GM18907 (cell line): ENCODE data around the gene CT47C1.
A peak's percentile ranks its signal among the peaks of the same experiment; 100 is the strongest.
"Not testable (repeated sequence)": the region's sequence is repeated elsewhere in the genome, so short reads cannot be mapped to it uniquely, and the experiment has no call there.

ENCODE experiments used
- ATAC-seq: cut with Tn5 transposase; IDR thresholded peaks from one replicate; pipeline ENCODE4 v1.9.1; 2021; ENCODE audit warnings: mild to moderate bottlenecking, moderate library complexity; ENCODE audit not compliant: unreplicated experiment

CT47C1 gene

DNA sequence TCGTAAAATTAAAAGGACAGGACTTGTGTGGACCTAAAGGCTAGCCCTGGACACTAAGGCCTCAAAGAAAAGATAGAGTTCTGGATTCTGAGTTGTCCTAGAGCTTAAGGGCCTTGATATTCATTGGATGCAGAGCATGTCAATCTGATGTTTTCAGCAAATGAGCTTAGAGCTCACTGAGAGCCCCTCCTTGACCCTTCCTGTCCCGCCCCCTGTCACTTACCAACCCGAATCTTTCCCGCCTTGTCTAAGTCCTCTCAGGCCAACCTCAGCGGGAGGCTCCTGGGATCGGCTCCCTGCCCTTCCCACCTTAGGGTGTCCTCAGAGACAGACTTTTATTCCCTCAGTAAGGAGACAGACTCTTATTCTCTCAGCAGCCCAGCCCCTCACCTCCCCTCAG is at the start of gene CT47C1:
Gene CT47C1 (plus strand): TSS at position 250 of the 400 bp plus-strand sequence. CDS start 233 bp downstream, outside the sequence.
- ATAC-seq: no peak

DNA sequence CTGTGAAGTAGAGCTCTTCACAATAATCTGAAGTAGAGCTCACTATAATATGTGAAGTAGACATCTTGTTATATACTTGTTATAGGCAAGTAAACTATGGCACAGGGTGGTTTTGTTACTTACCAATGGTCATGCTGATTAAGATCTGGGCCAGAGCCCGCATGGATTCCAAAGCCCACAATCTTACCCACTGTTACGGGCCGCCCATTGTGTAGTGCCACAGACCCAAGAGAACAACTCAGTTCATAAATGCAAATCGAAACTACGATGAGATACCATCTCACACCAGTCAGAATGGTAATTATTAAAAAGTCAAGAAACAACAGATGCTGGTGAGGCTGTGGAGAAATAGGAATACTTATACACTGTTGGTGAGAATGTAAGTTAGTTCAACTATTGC is 46.9 kb upstream of the CT47C1 start:
- ATAC-seq: no peak

DNA sequence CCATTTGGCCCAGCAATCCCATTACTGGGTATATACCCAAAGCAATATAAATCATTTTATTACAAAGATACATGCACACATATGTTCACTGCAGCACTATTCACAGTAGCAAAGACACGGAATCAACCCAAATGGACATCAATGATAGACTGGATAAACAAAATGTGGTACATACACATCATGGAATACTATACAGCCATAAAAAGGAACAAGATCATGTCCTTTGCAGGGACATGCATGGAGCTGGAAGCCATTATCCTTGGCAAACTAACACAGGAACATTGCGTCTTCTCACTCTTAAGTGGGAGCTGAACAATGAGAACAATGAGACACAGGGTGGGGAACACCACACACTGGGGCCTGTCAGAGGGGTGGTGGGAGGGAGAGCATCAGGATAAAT is 46.4 kb upstream of the CT47C1 start:
- ATAC-seq: not testable (repeated sequence)

DNA sequence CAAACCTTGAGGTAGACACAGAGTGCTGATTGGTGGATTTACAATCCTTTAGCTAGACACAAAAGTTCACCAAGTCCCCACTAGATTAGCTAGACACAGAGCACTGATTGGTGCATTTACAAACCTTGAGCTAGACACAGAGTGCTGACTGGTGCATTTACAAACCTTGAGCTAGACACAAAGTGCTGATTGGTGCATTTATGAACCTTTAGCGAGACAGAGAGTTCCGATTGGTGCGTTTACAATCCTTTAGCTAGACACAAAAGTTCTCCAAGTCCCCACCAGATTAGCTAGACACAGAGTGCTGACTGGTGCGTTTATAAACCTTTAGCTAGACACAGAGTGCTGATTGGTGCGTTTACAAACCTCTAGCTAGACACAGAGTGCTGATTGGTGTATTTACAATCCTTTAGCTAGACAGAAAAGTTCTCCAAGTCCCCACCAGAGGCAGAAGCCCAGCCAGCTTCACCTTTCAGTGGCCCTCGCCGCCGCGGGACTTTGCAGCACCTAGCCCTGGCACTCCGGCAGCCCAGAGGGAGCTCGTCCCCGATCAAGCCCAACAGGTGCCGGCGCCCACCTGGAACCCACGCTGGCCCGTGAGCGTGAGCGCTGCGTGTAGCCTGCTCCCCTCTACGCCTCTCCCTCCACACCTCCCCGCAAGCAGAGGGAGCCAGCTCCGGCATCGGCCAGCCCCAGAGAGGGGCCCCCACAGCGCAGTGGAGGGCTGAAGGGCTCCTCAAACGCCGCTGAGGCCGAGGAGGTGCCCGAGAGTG is 44.6 kb upstream of the CT47C1 start:
- not testable (repeated sequence) for ATAC-seq

DNA sequence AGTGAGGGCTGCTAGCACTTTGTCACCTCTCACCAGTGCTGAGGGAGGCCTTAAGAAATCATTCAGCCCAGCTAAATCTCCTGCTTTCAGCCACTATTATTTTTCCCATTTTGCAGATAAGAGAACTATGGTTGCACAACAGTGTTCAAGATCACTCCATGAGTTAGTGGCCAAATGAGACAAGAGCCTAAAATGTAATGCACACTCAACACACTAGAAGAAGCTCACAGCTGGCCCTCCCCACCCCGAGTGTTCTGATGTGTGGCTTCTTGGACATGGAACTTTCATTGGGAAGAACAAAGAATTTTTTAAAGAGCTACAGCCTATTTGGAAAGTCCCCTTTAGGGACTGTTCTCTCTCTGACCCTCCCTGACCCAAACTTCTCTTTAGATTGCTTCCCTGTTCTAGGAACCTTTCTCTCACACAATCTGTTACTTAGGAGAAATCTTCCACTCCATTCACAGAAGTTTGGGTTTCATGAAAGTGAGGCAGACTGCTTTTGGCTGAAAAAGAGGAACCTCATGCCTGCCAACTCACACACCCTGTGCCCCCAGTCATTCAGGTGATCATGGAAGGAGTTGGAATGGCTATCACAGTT is 44.0 kb upstream of the CT47C1 start:
- ATAC-seq: no peak

DNA sequence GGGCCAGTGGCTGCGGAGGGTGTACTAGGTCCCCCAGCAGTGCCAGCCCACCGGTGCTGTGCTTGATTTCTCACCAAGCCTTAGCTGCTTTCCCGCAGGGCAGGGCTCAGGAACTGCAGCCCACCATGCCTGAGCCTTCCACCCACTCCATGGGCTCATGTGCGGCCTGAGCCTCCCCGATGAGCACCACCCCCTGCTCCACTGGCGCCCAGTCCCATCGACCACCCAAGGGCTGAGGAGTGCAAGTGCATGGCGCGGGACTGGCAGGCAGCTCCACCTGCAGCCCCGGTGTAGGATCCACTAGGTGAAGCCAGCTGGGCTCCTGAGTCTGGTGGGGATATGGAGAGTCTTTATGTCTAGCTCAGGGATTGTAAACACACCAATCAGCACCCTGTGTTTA is 43.1 kb upstream of the CT47C1 start:
- not testable (repeated sequence) for ATAC-seq

DNA sequence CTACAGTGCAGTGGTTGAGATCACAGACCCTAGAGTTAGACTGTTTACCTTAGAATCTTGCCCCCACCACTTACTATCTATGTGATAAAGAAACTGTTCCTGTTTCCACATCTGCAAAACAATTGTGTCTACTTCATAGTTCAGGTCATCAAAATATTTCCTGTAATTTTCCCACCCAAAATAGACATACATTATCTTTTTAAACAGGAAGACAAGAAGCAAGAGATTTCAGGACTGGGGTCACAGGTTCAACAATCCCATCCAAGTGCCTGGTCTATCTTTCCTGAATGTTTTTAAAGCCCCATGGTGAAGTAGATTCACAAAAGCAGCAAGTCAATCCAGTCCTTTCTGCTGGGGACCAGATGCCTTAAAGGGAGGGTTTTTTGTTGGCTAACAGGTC is 41.8 kb upstream of the CT47C1 start:
- ATAC-seq: no peak

DNA sequence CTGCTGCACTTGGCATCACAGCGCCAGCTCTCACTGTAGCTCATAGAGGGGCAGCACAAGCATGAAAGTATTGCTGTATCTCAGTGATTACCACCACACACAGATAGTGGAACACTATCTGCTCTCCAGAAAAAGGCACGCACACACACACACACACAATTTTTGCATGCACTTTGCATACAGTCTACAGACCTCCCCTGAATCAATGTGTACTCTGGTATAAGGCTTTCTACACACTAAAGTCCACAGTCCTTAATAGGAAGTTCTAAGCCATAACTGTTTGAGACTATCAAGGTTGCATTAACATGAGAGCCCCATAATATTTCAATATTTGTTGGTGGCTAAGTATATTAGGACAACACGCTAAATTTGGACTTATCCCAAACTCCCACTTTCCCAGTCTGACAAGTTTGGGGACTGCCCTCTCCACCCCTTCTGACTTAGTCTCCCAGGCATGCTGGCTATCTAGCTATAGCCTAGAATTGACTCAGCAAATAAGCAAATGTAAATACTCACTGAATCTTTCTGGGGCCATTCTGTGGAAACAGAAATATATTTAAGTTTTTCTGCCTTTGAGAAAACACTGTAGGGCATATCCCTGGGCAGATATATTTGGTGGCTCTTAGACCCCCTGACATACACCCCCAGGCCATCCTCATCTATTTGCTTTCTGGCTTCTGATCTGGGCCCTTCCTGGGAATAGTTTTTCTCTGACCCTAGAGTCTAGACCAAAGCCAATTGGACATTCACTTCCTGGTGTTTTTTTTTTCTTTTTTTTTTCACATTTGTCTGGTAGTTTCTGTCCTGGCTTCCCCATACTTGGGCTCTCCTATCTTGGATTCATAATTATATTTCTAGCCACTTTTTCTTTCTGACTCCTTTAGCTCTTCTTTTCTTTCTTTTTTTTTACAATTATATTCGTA is 36.4 kb upstream of the CT47C1 start:
- ATAC-seq: no peak

DNA sequence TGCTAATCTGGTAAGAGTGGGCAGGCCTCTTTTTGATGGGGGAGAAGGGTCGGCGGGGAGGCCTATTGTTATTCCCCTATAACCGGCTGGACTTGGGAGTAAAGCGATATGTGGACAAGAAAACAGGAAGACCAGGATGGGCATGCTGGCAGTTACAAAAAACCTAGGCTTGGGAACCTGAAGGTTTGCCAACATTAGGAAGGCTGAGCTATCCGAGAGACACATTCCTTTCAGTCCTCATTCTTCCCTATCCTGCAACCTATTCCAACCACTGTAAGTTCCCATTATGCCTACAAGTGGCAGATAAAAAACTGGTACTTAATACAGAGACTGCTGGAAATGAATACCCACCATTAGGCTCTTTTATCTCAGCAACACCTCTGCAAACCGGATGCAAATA is 32.4 kb upstream of the CT47C1 start:
- ATAC-seq: no peak

DNA sequence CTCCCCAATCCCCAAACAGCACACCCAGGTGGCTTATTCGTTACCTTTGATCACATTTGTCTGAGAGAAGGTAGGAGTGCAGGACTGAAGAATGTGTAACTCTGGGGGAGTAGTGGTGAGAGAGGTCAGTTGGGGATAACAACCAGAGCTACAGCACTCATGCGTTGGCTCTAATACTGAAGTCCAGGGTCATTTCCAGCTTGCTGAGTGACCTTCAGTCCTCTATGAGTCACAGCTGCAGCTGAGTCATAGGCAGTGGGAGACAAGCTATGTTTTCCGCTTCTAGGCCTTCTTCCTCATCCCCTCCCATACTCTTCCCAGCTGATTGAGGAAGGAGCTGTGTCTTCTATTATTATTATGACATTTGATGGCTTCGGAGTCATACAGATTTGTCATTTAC is 31.6 kb upstream of the CT47C1 start:
- ATAC-seq: no peak

DNA sequence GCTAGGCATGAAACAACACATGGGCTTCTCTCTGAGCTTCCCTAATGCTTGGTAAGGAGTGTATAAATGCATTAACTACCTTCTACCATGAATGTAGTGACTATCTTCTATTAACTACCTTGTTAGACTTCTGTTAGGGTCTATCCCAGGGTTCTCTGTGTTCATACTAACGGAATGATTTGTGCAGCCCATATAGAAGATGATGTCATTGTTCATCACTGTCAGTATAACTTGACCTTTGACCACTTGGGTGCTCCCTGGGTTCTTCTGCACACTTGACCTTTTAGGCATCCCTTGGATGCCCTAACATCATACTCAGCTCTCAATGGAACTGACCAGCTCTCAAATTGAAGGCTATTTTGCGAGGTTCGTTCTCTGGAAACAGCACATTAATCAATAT is 30.8 kb upstream of the CT47C1 start:
- no peak for ATAC-seq

DNA sequence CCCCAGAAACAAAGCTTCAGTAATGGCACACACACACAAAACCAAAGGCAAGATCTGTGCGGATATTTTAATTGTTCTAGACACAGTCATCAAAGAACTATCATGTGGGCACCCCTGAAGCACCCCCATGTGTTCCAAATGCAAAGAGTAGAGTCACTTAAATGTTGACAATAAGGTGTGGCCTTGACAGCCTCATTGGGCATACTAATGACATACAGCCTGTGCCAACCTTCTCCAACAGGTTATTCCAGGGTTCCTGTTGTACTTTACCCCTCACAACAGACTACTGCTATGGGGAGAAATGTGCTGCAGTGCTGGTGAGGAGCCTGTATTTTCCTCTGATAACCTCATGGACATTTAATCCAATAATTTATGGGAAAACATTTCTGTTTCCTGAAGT is 29.8 kb upstream of the CT47C1 start:
- ATAC-seq: no peak

DNA sequence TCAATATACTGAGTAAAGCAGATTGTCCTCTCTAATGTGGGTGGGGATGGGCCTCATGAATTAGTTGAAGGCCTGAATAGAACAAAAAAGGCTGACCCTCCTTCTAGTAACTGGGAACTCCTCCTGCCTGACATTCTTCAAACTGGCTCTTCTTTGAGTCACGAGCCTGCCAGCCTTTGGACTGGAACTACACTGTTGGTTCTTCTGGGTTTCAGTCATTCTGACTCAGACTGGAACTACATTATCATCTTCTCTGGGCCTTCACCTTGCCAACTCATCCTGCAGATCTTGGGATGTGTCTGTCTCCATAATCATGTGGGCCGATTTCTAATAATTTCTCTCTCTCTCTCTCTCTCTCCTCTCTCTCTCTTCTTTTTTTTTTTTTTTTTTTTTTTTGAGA is 26.9 kb upstream of the CT47C1 start:
- no peak for ATAC-seq

DNA sequence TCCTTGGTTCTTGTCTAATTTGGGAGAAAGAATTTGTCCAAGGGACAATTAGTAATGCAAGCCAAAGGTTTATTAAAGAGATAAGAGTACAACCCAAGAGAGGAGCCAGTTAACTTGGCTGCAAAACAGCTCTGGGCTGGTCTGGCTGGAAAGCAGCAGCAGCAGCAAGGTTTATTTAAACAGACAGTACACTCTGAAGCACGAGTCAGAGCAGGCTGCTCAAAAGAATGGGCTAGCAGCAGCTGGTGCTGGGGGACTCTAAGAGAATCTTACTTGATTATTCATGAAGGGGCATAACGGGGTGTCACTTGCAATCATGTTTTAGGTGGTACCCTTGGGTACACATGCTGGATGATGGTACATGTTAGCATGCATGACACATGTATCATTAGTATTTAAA is 17.1 kb upstream of the CT47C1 start:
- no peak for ATAC-seq

DNA sequence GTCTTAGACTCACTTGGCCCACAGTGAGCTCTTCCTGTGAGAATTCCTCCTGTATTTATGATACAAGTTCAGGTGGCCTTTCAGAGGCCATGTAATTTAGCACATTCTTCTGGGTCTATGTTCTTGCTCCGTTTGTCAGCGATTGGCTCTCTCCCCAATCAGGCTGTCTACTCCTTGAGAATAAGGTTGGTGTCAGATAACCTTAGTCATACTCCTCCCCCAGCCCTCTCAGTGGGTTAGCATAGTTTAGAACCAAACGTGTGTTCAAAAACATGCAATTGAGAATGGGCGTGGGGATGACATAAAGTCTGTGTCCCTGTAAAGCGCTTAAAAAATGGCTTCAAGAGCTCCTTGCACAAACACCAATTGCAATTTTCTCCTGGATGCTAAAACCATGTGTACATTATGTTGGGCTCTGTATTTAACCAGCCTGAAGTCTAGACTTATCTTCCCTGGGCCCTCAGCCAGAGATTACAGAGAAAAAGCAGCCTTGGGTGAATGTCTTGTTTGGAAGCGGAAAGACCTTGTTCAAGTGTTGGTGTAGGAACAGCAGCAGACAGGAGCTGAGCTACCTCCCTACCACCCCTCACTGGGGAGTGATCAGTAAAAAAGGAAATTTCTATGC is 9.9 kb upstream of the CT47C1 start:
- no peak for ATAC-seq

DNA sequence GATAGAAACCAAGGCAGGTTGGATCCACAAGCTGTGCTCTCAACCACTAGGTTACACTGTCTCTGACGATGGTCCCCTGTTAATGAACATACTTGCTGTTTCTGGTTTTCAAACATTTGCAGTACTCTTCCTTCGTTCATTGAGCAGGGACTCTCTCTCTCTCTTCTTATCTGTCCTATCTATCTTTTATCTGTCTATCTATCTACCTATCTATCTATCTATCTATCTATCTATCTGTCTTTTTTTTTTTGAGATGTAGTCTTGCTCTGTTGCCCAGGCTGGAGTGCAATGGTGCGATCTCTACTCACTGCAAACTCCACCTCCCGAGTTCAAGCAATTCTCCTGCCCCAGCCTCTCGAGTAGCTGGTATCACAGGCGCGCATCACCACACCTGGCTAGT is 9.4 kb upstream of the CT47C1 start:
- no peak for ATAC-seq

DNA sequence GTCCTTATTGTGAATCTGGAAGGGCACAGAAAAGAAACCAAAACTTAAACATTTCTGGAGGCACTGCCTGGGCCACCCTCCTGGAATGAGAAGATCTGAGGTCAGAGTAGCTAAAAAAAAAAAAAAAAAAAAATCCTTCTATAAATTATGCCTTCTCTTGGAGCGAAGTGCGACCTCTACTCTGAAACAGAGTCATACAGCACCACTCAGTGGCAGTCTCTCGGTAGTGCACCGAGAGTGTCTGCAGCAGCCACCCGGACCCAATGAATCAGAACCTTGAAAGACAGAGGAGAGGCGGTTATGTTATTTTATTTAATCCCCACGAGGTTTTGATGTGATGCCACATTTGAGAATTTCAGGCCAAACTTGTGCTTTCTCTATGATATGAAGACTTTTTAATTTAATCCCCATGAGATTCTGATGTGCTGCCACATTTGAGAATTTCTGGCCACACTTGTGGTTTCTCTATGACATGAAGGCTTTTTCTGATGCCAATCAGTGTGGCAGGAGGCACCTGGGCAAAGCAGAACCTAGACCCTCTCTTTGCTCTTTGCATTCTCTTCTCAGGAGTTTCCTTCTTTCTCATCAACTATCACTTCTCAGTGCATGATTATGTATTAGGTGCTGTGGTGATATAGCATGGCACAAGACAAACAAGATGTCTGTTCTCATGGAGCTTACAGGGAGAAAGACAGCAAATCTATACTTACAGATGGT is 5.6 kb upstream of the CT47C1 start:
- ATAC-seq: peak; percentile 48

DNA sequence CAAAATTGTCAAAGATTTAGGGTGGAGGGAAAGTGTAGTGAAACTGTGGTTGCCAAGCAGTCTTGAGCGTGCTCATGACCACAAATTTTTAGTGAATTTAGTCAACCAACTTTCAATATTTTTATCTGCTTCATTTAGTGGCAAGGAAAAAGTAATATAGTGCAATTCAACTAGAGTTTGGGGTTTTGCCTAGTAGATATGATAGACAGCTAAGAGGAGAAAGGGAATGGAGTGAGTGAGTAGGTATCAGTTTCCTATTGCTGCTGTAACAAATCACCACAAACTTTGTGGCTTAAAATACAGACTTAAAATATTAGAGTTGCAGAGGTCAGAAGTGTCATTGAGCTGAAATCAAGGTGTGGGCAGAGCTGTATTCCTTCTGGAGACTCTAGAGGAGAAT is 3.7 kb upstream of the CT47C1 start:
- no peak for ATAC-seq

DNA sequence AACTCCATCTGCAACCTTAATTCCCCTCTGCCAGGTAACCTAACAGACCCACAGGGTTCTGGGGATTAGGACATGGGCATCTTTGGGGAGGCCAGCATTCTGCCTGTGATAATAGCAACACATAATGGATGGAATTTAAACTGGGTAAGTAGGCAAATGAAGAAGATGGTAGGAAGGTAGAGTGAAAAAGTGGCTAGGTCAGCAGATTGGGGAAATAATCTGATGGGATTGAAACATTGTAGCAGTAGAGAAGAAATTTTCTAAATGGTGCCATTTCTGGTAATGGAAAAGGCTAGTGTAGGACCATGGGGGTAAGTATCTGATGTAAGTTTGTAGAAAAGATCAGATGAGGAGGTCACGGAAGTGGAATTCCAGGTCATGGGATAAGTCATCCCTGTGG is 3.0 kb upstream of the CT47C1 start:
- no peak for ATAC-seq

DNA sequence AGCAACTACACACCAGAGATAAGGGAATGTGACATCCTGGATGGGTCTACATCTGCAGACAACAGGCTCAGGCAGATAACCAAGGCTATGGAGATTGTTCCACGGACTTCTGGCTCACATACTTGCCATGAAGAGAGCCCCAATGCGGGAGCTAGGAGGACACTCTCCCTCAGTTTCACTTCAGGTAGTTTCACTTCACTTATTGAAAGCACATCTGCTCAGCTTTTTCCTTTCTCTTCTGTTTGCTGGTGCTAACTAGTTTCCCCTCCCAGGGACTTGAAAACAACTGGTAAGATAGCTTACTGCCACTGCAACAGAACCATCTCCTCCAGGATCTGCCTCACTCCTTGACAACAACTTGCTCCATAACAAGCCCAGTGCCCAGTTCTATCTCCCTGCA is 1.4 kb upstream of the CT47C1 start:
- ATAC-seq: peak; percentile 76
